Activated naive CD4-positive, alpha-beta T cell treated with anti-CD3 and anti-CD28 coated beads for 36 hours (primary cell): ENCODE results near the gene CDK13. TPM values are rescaled to one million over a fixed set of nuclear protein-coding genes. Genes with fewer than 3 reads are reported as not detected.

Source experiments
- CTCF ChIA-PET: fragments of 350-600 bp; sonication (Branson Sonifier 250); formaldehyde crosslinking; loops from one replicate; lab custom pipeline; 2021; ENCODE audit warnings: antibody characterized with exemption; lab: Charles Lee
- DNase-seq: peaks from one replicate; pipeline ENCODE4 v3.0.0-alpha.2; 2020
- H3K27ac Mint-ChIP-seq: one replicate; pipeline ENCODE4 v1.8.0; 2021; ENCODE audit warnings: mild to moderate bottlenecking, mixed read lengths
- H3K27me3 Mint-ChIP-seq: one replicate; pipeline ENCODE4 v1.8.0; 2021; ENCODE audit warnings: low read depth, mixed read lengths
- H3K36me3 Mint-ChIP-seq: one replicate; pipeline ENCODE4 v1.8.0; 2021; ENCODE audit warnings: low read depth, mixed read lengths
- H3K4me1 Mint-ChIP-seq: one replicate; pipeline ENCODE4 v1.8.0; 2021; ENCODE audit warnings: low read depth, mixed read lengths
- H3K4me3 Mint-ChIP-seq: one replicate; pipeline ENCODE4 v1.8.0; 2021; ENCODE audit warnings: mild to moderate bottlenecking, moderate library complexity, mixed read lengths
- H3K9me3 Mint-ChIP-seq: one replicate; pipeline ENCODE4 v1.8.0; 2021; ENCODE audit warnings: mixed read lengths
- intact Hi-C: fragments of 100-400 bp; cut with micrococcal nuclease; formaldehyde crosslinking; loops from one replicate; pipeline ENCODE4 v1.15.1; 2023
- total RNA-seq, 2 experiments: library from RNA; stranded (reverse); gene quantifications; one replicate each; pipeline ENCODE4 v1.2.3, GENCODE V29; 2021

CDK13 gene
- total RNA-seq, 2 experiments from 2014 or later, result 27.8 to 28.1 TPM

GRCh38 chr7:39924122-39924521 is 25.9 kb upstream of the CDK13 start:
- no peaks in the 10 kb centered on the region for H3K27me3 Mint-ChIP-seq
- H3K4me3 Mint-ChIP-seq, result no peak overlapping the region
- H3K4me1 Mint-ChIP-seq, result no peaks in the 10 kb centered on the region
- DNase-seq, result no peak
- no peaks in the 10 kb centered on the region for H3K9me3 Mint-ChIP-seq
- intact Hi-C loops, result no loop called here
- CTCF ChIA-PET, result no interaction called here
- H3K36me3 Mint-ChIP-seq, result no peaks in the 10 kb centered on the region
- H3K27ac Mint-ChIP-seq, result no peak overlapping the region

GRCh38 chr7:39926111-39926510 is 23.9 kb upstream of the CDK13 start:
- Mint-ChIP-seq H3K27ac (no peak overlapping the region), H3K9me3 (no peaks in the 10 kb centered on the region), H3K4me3 (no peak overlapping the region), H3K4me1 (no peaks in the 10 kb centered on the region), H3K27me3 (no peaks in the 10 kb centered on the region), H3K36me3 (no peaks in the 10 kb centered on the region)
- no peak for DNase-seq
- intact Hi-C loops, result no loop called here
- CTCF ChIA-PET, result no interaction called here

GRCh38 chr7:39927018-39927417 is 23.0 kb upstream of the CDK13 start:
- Mint-ChIP-seq H3K27ac (no peak overlapping the region), H3K36me3 (no peaks in the 10 kb centered on the region), H3K4me1 (no peaks in the 10 kb centered on the region), H3K9me3 (no peaks in the 10 kb centered on the region), H3K4me3 (no peak overlapping the region), H3K27me3 (no peaks in the 10 kb centered on the region)
- intact Hi-C loops, result no loop called here
- DNase-seq, result no peak
- CTCF ChIA-PET, result interaction anchor here (0.5 kb wide), 1 partner anchor 482 kb away, joined by 3 read pairs; no protein-coding TSS in a partner anchor

- H3K4me1 Mint-ChIP-seq, result no peaks in the 10 kb centered on the region
- no peak overlapping the region for H3K27ac Mint-ChIP-seq
- H3K36me3 Mint-ChIP-seq, result no peaks in the 10 kb centered on the region
- CTCF ChIA-PET, result no interaction called here
- no peak for DNase-seq
- no peaks in the 10 kb centered on the region for H3K9me3 Mint-ChIP-seq
- intact Hi-C loops, result no loop called here
- no peak overlapping the region for H3K4me3 Mint-ChIP-seq
- no peaks in the 10 kb centered on the region for H3K27me3 Mint-ChIP-seq
These were observed 15.9 kb upstream of the CDK13 start for GRCh38 chr7:39934132-39934531.

GRCh38 chr7:39936761-39937160 is 13.3 kb upstream of the CDK13 start:
- intact Hi-C loops, result no loop called here
- Mint-ChIP-seq H3K27ac (no peak overlapping the region), H3K27me3 (no peaks in the 10 kb centered on the region), H3K4me1 (no peaks in the 10 kb centered on the region), H3K9me3 (no peaks in the 10 kb centered on the region), H3K36me3 (no peaks in the 10 kb centered on the region), H3K4me3 (no peak overlapping the region)
- DNase-seq, result no peak
- CTCF ChIA-PET, result no interaction called here

- Mint-ChIP-seq H3K4me3 (no peak overlapping the region), H3K9me3 (no peaks in the 10 kb centered on the region), H3K36me3 (no peaks in the 10 kb centered on the region), H3K27me3 (no peaks in the 10 kb centered on the region), H3K4me1 (no peaks in the 10 kb centered on the region), H3K27ac (no peak overlapping the region)
- no peak for DNase-seq
- CTCF ChIA-PET, result interaction anchor here (1.0 kb wide), 1 partner anchor 17 kb away, joined by 5 read pairs; no protein-coding TSS in a partner anchor
- intact Hi-C loops, result no loop called here
These were observed 12.5 kb upstream of the CDK13 start for GRCh38 chr7:39937366-39938153.

GRCh38 chr7:39942883-39943282 is 7.2 kb upstream of the CDK13 start:
- Mint-ChIP-seq H3K4me1 (peaks cover 3% of the 10 kb centered on the region), H3K9me3 (no peaks in the 10 kb centered on the region), H3K27ac (no peak overlapping the region), H3K4me3 (no peak overlapping the region), H3K36me3 (no peaks in the 10 kb centered on the region), H3K27me3 (no peaks in the 10 kb centered on the region)
- CTCF ChIA-PET, result no interaction called here
- intact Hi-C loops, result no loop called here
- DNase-seq, result no peak

GRCh38 chr7:39946693-39947092 is 3.4 kb upstream of the CDK13 start:
- Mint-ChIP-seq H3K27ac (no peak overlapping the region), H3K9me3 (no peaks in the 10 kb centered on the region), H3K36me3 (peaks cover 5% of the 10 kb centered on the region), H3K4me1 (peaks cover 10% of the 10 kb centered on the region), H3K4me3 (no peak overlapping the region), H3K27me3 (no peaks in the 10 kb centered on the region)
- CTCF ChIA-PET, result interaction anchor here (0.7 to 0.8 kb wide), 2 partner anchors 106 to 366 kb away, joined by 3 to 5 read pairs; no protein-coding TSS in a partner anchor
- intact Hi-C loops, result loop anchor here (5.0 kb wide), 2 partner anchors 1769 to 1936 kb away; partner anchors contain the start of gene STARD3NL
- DNase-seq, result no peak

- Mint-ChIP-seq H3K4me1 (peaks cover 16% of the 10 kb centered on the region), H3K9me3 (no peaks in the 10 kb centered on the region), H3K27ac (peak overlapping the region; percentile 99), H3K27me3 (no peaks in the 10 kb centered on the region), H3K4me3 (peak overlapping the region; percentile 97), H3K36me3 (peaks cover 15% of the 10 kb centered on the region)
- CTCF ChIA-PET, result interaction anchor here (0.5 to 1.9 kb wide), 5 partner anchors 52 to 104 kb away, joined by 3 to 11 read pairs (median 4); no protein-coding TSS in a partner anchor
- intact Hi-C loops, result loop anchor here (2.0 to 5.0 kb wide), 4 partner anchors 52 to 1934 kb away; partner anchors contain the start of gene STARD3NL
- peak; percentile 35 for DNase-seq
These were observed 1.6 kb upstream of the CDK13 start for GRCh38 chr7:39948375-39948955.

- Mint-ChIP-seq H3K27ac (peak overlapping the region; percentile 99), H3K27me3 (no peaks in the 10 kb centered on the region), H3K36me3 (peaks cover 15% of the 10 kb centered on the region), H3K4me1 (peaks cover 22% of the 10 kb centered on the region), H3K4me3 (peak overlapping the region; percentile 97), H3K9me3 (no peaks in the 10 kb centered on the region)
- CTCF ChIA-PET, result interaction anchor here (1.9 to 3.1 kb wide), 3 partner anchors 53 to 103 kb away, joined by 8 to 31 read pairs (median 11); no protein-coding TSS in a partner anchor
- peak; percentile 99 for DNase-seq
- intact Hi-C loops, result loop anchor here (1.0 to 5.0 kb wide), 10 partner anchors 52 to 1933 kb away; partner anchors contain the start of genes MPLKIP, RALA, STARD3NL and YAE1
These were observed 814 bp upstream of the CDK13 start for GRCh38 chr7:39948956-39949928.

GRCh38 chr7:39950473-39951225 is 593 bp downstream of the CDK13 start:
- CTCF ChIA-PET, result interaction anchor here (0.7 to 3.1 kb wide), 3 partner anchors 66 to 184 kb away, joined by 3 to 31 read pairs (median 3); partner anchors contain the start of gene MPLKIP
- Mint-ChIP-seq H3K27ac (peak overlapping the region; percentile 99), H3K4me1 (peaks cover 36% of the 10 kb centered on the region), H3K9me3 (no peaks in the 10 kb centered on the region), H3K27me3 (no peaks in the 10 kb centered on the region), H3K36me3 (peaks cover 15% of the 10 kb centered on the region), H3K4me3 (peak overlapping the region; percentile 97)
- peak; percentile 45 for DNase-seq
- intact Hi-C loops, result loop anchor here (1.0 kb wide), 3 partner anchors 28 to 102 kb away; no protein-coding TSS in a partner anchor
